HG03469 (cell line): ENCODE results near the gene ZNF777.
"Not testable (repeated sequence)": the region's sequence is repeated elsewhere in the genome, so short reads cannot be mapped to it uniquely, and the experiment has no call there.

Experiments
- ATAC-seq: cut with Tn5 transposase; IDR thresholded peaks from one replicate; pipeline ENCODE4 v1.9.1; 2021; ENCODE audit warnings: mild to moderate bottlenecking, moderate library complexity, moderate number of reproducible peaks; ENCODE audit not compliant: unreplicated experiment

ZNF777 gene

DNA sequence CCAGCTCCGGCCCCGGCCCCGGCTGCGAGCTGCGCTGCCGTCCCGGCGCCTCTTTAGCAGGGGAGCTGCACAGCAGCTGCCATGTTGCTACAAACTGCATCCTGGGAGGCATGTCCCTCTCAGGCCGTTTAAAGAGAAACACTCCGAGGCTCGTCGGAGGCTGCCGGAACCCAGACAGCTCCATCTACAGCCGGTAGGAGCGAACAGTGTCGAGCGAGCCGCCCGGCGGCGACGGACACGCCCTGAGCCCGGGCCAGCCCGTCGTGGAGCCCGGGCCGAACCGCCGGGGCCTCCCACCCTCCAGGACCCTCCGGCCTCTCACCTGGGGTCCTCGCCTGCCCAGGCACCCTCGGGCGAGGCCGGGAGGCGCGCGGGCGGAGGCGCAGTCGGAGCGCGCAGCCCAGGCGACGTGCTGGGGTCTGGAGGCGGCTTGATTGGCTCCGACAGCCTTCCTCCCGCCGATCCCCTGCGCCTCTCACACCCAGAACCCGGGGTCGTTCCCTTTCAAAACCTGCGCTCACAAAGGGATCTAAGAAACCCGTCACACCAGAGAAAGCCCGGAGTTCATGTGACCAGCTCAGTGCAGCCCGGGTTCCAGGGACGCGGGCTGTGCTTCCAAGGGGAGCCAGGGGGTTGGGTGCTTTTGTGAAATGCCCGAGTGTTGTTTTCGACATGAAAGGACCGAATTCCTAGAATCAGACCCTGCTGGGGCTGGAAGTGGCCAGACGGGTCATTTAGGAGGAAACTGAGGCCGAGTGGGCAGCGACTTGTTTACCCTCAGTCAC lies at the start of gene ZNF777:
Gene ZNF777 (minus strand): TSS at position 570 of the 785 bp plus-strand sequence. CDS start 5,040 bp downstream, outside the sequence.
- peak; percentile 90 for ATAC-seq

DNA sequence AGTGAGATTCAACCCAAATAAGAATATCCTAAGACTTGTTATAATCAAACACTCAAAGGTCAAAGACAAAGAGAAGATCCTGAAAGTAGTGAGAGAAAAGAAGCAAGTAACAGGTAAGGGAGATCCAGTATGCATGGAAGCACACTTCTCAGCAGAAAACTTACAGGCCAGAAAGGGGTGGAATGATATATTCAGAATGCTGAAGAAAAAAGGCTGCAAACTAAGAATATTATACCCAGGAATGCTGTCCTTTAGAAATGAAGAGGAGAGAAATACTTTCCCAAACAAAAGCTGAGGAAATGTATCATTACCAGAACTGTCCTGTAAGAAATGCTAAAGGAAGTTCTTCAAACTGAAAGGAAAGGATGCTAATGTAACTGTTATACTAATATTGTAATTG lies 49.4 kb upstream of the ZNF777 start:
- ATAC-seq = no peak

DNA sequence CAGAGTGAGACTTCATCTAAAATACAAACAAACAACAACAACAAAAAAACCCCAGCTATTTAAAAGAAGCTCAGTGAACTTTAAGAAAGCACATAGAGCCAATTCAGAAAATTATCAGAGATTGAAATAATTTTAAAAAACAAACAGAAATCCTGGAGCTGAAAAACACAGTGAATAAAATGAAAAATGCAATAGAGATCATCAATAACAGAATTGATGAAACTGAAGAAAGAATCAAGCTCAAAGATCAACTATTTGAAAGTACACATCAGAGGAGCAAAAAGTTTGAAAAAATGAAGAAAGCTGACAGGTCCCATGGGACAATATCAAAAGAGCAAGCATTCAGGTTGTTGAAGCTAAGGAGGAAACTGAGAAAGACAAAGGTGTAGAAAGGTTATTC lies 48.9 kb upstream of the ZNF777 start:
- no peak for ATAC-seq

DNA sequence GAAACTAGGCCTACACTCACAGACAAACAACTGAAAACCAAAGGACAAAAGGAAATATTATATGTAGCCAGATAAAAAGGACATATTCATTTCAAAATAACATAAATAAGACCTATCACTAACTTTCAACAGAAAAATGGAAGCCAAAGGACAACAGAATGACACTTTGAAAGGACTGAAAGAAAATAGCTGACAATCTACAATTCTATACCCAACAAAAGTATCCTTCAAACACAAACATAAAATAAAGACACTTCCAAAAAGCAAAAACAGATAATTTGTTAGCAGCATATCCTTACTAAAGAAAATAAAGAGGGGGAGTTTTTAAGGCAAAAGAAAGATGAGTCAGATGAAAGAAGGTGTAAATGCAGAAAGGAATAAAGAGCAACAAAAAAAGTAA lies 44.7 kb upstream of the ZNF777 start:
- no peak for ATAC-seq

DNA sequence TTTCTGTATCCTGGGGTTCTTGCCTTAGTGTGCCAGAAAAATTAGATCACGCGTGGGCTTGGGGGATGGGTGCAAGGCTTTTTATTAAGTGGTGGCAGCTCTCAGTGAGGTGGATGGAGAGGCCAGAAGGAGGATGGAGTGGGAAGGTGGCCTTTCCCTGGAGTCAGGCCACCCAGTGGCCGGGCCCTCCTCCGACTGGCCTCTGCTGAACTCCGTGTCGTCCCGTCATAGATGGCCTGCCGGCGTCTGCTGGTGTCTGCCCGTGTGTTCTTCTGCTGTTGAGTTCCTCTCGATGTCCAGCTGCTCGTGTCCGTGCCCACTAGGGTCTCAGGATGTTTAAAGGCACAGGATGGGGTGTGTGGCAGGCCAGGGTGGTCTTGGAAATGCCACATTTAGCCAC lies 40.8 kb upstream of the ZNF777 start:
- no peak for ATAC-seq

DNA sequence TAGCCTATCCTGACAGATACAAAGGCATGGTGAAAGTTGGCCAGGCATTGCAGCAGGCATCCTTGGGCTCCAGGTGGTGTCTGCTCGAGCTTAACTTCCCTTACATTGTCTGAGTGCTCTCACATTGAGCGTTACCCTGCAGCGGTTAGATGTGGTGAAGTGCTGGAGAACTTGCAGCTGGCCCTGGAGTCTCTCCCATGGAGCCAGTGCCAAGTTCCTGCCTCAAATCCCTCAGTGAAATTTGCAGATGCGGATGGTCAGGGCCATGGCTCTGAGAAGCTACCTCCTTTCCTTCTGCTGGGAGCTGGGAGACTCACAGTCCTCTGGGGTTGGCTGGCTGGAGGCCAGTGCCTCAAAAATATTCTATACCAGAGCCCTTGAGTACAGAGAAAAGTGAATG lies 40.0 kb upstream of the ZNF777 start:
- ATAC-seq = no peak

DNA sequence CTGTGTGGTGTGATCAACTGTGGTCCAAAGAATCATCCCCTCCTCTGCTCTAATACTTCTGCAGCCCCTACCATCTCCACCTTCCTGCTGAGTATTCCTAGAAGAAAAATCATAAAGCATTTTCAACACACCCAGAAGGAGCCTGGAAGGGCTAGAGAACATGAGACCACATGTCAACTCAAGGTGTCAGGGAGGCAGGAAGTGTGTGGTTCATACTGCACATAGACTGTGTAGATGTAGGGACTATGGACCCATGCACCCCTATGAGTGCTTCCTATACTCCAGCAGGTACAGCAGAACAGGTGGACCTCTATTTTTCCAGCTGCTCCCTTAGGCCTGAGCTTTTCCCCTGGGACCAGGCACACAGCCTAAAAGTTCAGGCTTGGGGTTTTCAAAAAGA lies 39.3 kb upstream of the ZNF777 start:
- no peak for ATAC-seq

DNA sequence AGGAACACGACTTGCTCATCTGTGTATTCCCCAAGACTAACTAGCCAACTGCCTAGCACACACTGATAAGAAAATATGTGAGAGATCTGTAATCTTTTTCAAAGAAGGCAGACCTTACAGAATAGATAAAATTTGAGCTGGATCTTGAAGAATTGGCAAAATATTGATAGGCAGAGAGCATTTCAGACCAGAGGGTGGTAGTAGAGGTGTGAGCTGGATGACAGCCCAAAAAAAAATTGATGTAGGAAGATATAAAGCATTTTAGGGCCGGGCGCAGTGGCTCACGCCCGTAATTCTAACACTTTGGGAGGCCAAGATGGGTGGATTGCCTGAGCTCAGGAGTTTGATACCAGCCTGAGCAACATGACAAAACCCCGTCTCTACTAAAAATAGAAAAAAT lies 37.9 kb upstream of the ZNF777 start:
- ATAC-seq = no peak

DNA sequence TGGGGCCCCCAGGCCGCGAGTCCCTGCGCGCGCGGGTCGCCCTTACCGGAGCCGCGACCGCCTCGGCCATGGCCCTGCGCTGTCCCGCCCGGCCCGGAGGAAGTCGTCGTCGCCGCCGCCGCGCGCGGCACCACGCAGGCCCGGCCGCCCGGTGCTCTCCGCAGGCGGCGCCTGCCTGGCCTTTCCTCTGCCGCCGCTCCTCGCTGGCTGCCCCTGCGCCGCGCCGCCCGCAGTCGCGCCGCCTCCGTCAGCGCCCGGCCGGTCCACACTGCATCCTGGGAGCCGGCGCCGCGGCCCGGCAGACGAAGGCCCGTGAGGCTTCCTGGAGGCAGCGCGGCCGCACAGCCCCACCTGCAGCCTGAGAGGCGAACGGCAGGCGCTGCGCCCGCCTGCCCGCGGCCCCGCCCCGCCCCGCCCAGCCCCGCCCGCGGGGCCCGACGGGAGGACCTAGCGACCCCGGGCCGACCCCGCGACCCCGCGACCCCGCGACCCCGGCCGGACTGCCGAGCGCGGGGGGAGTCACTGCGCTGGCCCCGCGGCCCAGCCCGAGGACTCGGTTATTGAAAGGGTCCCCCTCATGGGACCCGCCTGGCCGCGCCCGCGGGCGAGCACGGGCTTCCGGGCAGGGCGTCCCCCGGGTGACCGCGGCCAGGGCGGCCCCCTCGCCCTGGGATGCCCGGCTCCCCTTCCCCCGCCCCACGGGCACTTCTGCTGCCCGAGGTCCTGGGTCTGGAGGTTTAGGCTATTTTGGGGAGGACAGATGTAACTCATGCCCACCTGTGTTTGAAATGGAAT lies 36.8 kb upstream of the ZNF777 start, which contains the start of gene ZNF746:
Gene ZNF746 (minus strand): TSS at position 343 of the 795 bp plus-strand sequence. CDS start 273 bp downstream, at position 70.
- peak; percentile 87 for ATAC-seq

DNA sequence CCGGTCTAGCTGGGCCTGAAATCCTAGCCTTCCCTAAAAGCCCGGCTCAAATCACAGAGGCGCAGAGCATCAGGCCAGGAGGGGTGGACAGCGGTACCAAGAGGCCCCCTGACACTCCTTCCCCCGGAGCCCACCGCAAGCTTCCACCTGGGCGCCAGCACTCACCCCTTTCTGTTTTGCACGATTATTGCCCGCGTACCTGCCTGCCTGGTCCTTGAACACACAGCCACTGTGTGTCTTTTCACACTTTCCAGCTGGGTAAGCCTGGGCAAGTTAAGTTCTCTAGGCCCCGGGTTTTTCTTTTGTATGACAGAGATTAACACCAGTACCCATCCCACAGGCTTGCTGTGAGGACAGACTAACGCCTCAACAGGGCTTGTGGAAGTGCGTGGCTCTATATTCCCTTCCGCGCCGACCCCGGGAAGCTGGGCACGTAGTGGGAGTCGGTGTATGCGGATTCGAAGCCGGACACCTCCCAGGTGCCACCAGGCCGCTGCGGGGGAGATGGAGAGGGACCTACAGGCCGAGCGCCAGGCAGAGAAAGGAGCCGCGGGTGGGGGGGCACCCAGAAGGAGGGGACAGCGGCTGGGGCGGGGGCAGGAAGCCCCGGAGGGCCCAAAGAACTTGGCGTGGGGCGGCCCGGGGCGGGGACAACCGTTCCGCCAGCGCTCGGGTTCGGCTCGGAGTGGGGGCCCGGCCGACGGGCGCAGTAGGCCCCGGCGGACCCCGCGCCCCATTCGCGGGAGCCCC lies 36.0 kb upstream of the ZNF777 start:
- peak; percentile 1 for ATAC-seq

DNA sequence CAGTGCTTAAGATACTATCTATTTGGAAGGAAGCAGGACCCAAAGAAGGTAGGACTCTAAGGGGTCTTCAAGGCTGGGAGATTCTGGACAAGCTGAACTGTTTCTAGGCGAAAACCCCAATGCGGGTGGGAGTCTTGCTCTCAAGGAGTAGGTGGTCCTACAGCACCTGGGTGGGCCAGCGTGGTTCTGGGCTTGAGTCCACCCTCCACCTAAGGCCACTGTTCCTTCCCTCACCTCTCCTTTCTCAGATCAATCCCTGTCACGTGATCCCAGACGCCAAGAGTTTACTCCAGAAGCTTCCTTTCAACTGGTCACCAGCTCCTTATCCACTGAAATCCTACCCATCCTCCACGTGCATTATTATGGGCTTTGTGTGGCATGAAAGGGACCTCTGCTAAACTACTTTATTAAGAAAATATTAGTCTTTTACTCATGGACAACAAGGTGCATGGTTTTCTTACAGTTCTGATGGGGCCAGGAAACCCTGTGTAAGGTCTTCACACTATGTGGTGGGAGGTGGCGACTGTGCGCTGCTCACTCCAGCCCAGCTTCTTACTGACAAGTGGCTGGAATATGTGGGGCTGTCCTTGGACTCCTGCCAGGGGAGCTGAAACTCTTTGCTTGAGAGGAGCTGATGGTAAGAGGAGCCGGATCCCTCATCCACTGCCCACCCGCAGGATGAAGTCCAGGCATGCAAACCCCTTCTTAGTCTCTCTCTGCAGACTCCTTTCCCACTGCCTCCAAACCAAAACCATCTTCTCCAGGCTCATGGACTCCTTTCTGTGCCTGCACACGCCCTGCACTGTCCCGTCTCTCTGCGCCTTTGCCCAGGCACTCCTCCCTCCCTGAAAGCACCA lies 35.2 kb upstream of the ZNF777 start:
- no peak for ATAC-seq

DNA sequence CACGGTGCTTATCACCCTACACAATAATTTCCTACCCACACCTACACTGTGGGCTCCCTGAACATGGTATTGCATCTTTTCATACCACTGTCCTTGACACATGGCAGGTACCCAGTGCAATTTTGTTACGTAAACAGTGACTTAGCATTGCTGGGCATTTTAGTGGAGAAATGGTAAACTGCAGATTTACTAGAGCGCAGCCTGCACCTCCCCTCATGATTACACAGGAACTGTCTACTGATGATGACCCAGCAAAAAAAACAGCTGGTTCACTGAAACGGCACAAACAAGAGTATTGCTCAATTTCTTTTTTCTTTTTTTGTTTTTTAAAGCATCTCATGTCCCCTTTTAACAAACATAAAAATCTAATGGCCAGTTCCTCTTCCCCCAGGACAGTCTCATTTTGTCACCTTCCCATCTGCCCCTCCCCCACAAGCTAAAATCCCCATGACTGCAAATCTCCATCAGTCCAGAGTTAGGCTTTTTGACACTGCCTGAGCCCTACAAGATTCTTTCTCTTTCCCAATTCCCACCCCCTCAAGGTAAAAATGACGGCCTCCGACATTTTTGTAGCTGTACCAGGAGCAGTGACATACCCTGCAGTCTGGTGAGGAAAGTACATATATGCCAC lies 34.0 kb upstream of the ZNF777 start:
- ATAC-seq = no peak

DNA sequence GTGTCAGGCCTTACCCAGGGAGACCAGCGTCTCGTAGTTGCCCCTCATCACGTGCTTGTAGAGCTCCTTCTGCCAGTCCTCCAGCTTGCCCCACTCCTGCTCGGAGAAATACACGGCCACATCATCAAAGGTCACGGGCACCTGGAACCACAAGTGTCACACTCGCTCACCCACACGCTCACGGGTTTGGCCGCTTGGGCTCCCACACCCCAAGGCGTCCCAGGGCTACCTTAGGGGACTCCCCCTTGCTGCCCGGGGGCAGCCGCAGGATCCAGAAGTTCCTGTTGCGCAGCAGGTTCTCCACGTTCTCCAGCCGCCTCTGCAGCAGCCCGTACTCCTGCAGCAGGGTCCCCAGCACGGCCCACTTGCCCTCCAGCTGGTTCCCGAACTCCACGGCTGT lies 33.1 kb upstream of the ZNF777 start:
- ATAC-seq = not testable (repeated sequence)

DNA sequence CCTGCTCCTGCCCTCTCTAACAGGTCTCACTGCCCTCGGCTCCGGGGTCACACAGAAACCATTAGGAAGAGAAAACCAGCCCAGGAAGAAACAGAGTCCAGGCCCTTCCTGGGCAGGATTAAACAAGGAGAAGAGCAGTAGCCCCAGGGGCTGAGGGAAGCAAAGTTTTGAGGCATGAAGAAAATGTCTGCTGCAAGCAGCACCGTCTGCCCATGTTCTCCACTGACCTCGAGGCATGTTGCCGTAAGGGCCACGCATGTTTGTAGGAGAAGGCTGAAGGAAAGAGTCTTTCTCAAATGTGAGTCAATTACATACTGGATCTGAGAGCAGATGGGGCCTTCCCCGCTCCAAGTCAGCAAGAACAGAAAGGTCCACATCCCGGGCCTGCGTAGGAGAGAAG lies 32.5 kb upstream of the ZNF777 start:
- no peak for ATAC-seq

DNA sequence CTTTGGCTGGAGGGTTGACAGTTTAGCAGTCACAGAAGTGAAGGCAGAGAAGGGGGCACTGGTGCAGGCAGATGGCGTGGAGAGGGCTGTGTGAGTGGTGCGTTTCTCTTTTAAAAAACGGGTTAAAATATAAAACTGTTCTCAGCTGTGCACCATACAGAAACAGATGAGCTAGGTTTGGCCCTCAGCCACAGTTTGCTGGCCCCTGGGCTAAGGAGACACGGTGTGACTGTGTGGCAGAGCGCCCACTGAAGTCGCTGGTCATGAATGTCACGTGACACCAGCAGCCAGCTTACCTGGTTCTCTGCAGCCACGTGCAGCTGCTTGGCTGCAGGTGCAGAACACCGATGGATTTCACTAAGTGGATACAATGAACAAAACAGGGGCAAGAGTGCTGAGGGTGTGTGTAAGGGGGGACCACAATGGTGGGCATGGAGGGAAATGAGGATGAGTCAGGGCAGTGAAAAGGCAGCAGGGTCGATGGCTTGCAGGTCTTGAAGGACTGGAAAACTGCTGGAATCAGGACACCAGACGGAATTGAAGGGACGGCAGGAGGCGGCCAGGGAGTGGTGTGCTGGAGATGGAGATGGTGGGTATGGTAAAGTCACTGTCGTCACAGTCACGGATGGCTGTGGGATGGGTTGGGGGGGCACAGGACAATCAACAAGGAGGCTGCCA lies 29.4 kb upstream of the ZNF777 start:
- no peak for ATAC-seq

DNA sequence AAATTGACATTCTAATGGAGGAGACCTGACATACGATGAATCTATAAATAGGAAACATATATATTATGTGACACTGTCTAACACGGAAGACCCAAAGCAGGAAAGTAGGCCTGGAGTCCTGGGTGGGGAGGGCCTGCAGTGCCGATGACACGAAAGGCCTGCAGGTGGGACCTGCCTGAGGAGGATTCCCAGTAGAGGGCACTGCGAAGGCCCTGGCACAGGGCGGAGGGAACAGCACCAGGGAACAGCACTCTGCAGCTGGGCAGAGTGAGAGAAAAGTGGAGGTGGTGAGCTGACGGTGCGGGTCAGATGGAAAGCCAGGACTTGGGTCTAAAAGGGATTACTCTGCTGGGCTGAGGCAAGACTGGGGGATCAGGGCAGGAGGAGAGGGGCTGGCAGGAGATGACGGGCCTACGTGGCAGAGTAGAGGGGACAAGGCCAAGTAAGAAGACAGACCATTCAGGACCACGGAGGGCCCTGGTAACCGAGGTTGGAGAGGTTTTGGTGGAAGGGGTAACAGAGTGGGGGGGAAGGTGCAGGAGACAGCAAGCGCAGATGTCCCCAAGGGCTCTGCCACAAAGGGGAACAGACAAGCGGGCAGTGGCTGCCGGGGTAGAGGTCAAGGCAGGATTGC lies 28.6 kb upstream of the ZNF777 start:
- no peak for ATAC-seq

DNA sequence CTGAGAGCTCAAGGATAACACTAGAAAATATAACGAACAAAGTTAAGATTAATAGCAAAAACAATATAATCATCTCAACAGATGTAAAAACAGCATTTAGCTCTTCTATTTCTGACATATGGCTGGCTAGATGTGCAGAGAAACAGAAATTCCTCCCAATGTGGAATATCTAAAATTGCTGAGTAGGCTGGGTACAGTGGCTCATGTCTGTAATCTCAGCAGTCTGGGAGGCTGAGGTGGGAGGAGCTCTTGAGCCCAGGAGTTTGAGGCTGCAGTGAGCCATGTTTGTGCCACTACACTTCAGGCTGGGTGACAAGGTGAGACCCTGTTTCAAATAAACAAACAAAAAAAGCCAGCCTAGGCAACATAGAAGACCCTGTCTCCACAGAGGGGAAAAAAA lies 18.7 kb upstream of the ZNF777 start:
- ATAC-seq = no peak

DNA sequence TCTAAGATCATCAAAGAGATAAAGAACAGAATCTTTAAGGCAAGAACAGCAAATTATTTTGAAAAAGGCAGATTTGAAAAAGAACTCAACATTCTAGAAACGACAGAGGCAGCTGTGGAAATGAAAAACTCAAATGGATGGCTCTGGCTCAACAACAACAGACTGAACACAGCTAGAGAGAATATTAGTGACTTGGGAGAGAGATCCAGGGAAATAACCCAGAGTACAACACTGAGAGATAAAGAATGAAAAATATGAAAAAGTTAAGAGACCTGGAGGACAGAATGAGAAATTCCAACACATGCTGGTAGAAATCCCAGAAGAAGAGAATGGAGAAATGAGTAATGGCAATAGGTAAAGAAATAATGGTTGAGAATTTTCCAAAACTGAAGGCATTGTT lies 17.9 kb upstream of the ZNF777 start:
- ATAC-seq = no peak
